ENCODE data around the gene SWT1.
"Not testable (repeated sequence)": the region's sequence is repeated elsewhere in the genome, so short reads cannot be mapped to it uniquely, and the experiment has no call there.

Gene SWT1

GRCh38 chr1:185193756-185194155, 36.8 kb downstream of the SWT1 start:
- DNase-seq (ENCODE audit: extremely low read depth, low read depth), result no peak
- TF ChIP-seq CTCF (IDR thresholded peaks at IDR 0.05; ENCODE audit: low read depth, low read length), result no peak

DNA sequence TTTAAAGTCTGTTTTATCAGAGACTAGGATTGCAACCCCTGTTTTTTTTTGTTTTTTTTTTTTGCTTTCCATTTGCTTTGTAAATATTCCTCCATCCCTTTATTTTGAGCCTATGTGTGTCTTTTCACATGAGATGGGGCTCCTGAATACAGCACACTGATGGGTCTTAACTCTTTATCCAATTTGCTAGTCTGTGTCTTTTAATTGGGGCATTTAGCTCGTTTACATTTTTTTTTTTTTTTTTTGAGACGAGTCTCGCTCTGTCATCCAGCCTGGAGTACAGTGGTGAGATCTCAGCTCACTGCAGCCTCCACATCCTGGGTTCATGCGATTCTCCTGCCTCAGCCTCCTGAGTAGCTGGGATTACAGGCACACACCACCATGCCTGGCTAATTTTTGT, 41.7 kb downstream of the SWT1 start:
- DNase-seq (ENCODE audit: extremely low read depth, low read depth), result not testable (repeated sequence)

DNA sequence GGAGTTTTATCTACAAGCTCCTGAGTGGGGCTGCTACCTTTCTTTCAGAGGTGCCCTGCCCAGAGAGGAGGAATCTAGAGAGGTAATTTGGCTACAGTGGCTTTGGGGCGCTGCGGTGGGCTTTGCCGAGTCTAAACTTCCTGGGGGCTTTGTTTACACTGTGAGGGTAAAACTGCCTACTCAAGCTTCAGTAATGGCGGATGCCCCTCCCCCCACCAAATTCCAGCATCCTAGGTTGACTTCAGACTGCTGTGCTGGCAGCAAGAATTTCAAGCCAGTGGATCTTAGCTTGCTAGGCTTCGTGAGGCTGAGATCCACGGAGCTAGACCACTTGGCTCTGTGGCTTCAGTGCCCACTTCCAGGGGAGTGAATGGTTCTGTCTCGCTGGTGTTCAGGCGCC, 43.9 kb downstream of the SWT1 start:
- no peak for TF ChIP-seq CTCF (IDR thresholded peaks at IDR 0.05; ENCODE audit: low read depth, low read length)
- no peak for DNase-seq (ENCODE audit: extremely low read depth, low read depth)

GRCh38 chr1:185207170-185207569, 50.2 kb downstream of the SWT1 start:
- no peak for TF ChIP-seq CTCF (IDR thresholded peaks at IDR 0.05; ENCODE audit: low read depth, low read length)
- DNase-seq (ENCODE audit: extremely low read depth, low read depth), result no peak

- DNase-seq (ENCODE audit: extremely low read depth, low read depth), result no peak
- TF ChIP-seq CTCF (IDR thresholded peaks at IDR 0.05; ENCODE audit: low read depth, low read length), result no peak
These were observed 51.1 kb downstream of the SWT1 start for GRCh38 chr1:185207980-185208602.

GRCh38 chr1:185208626-185209180, 51.7 kb downstream of the SWT1 start:
- TF ChIP-seq CTCF (IDR thresholded peaks at IDR 0.05; ENCODE audit: low read depth, low read length), result no peak
- DNase-seq (ENCODE audit: extremely low read depth, low read depth), result no peak

DNA sequence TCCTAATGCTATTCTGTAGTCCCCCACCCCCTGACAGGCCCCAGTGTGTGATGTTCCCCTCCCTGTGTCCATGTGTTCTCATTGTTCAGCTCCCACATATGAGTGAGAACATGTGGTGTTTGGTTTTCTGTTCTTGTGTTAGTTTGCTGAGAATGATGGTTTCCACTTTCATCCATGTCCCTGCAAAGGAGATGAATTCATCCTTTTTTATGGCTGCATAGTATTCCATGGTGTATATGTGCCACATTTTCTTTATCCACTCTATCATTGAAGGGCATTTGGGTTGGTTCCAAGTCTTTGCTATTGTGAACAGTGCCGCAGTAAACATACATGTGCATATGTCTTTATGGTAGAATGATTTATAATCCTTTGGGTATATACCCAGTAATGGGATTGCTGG, 52.4 kb downstream of the SWT1 start:
- DNase-seq (ENCODE audit: extremely low read depth, low read depth), result not testable (repeated sequence)

- no peak for DNase-seq (ENCODE audit: extremely low read depth, low read depth)
- no peak for TF ChIP-seq CTCF (IDR thresholded peaks at IDR 0.05; ENCODE audit: low read depth, low read length)
These were observed 56.1 kb downstream of the SWT1 start for GRCh38 chr1:185213091-185213490.
